OCI-LY1 (cell line): ENCODE data around the gene EEF2K.
A peak's percentile ranks its signal among the peaks of the same experiment; 100 is the strongest.

ENCODE experiments used
- H2AFZ ChIP-seq: fragments of 200-600 bp; sonication (generic), shearing (Covaris generic); 2 replicates; pipeline ENCODE4 v1.6.0; 2014; ENCODE audit warnings: antibody characterized with exemption, mild to moderate bottlenecking, low read length
- H3F3A ChIP-seq: fragments of 200-600 bp; sonication (generic), shearing (Covaris generic); 2 replicates; pipeline ENCODE4 v1.6.0; 2014; ENCODE audit warnings: mild to moderate bottlenecking, antibody characterized with exemption, low read length, moderate library complexity; ENCODE audit not compliant: insufficient read depth
- H3K27ac ChIP-seq: fragments of 200-600 bp; sonication (generic); 2 replicates; pipeline ENCODE4 v1.5.1; 2014; ENCODE audit warnings: low read length, mixed run types, mild to moderate bottlenecking, low read depth; ENCODE audit not compliant: poor library complexity, severe bottlenecking
- H3K27me3 ChIP-seq: fragments of 200-600 bp; sonication (generic); 2 replicates; pipeline ENCODE4 v1.6.0; 2014; ENCODE audit warnings: antibody characterized with exemption, mild to moderate bottlenecking, low read length, moderate library complexity; ENCODE audit not compliant: insufficient read depth
- H3K36me3 ChIP-seq: fragments of 200-600 bp; sonication (generic); 2 replicates; pipeline ENCODE4 v1.6.1; 2014; ENCODE audit warnings: mild to moderate bottlenecking, antibody characterized with exemption, low read length, moderate library complexity, mixed read lengths; ENCODE audit not compliant: insufficient read depth
- H3K4me1 ChIP-seq: fragments of 200-600 bp; sonication (generic); 2 replicates; pipeline ENCODE4 v1.5.1; 2014; ENCODE audit warnings: mild to moderate bottlenecking, low read length, moderate library complexity; ENCODE audit not compliant: insufficient read depth, severe bottlenecking
- H3K4me2 ChIP-seq: fragments of 200-600 bp; sonication (generic), shearing (Covaris generic); 2 replicates; pipeline ENCODE4 v1.6.1; 2014; ENCODE audit warnings: low read length
- H3K4me3 ChIP-seq: fragments of 200-600 bp; sonication (generic); 2 replicates; pipeline ENCODE4 v1.5.1; 2014; ENCODE audit warnings: low read length, low read depth, mild to moderate bottlenecking, mixed read lengths; ENCODE audit not compliant: poor library complexity, severe bottlenecking
- H3K79me2 ChIP-seq: fragments of 200-600 bp; shearing (Covaris generic); 2 replicates; pipeline ENCODE4 v1.6.1; 2016; ENCODE audit warnings: mixed run types, low read length, mixed read lengths; ENCODE audit not compliant: insufficient read depth
- H3K9ac ChIP-seq: fragments of 200-600 bp; sonication (generic), shearing (Covaris generic); 2 replicates; pipeline ENCODE4 v1.6.1; 2014; ENCODE audit warnings: mild to moderate bottlenecking, low read length, mixed read lengths
- H3K9me2 ChIP-seq: fragments of 200-600 bp; sonication (generic), shearing (Covaris generic); 2 replicates; pipeline ENCODE4 v1.6.1; 2014; ENCODE audit warnings: low read depth, mild to moderate bottlenecking, low read length, mixed read lengths
- H3K9me3 ChIP-seq: fragments of 200-600 bp; shearing (Covaris generic); 2 replicates; pipeline ENCODE4 v1.6.1; 2014; ENCODE audit warnings: low read length, mixed read lengths
- H4K20me1 ChIP-seq: fragments of 200-600 bp; sonication (generic), shearing (Covaris generic); 2 replicates; pipeline ENCODE4 v1.6.0; 2016; ENCODE audit warnings: mild to moderate bottlenecking, low read length; ENCODE audit not compliant: insufficient read depth
- EZH2 ChIP-seq: fragments of 200-600 bp; sonication (generic), shearing (Covaris generic); IDR thresholded peaks from 2 replicates; pipeline ENCODE4 v1.8.0; 2017; ENCODE audit warnings: borderline replicate concordance, mixed run types, mild to moderate bottlenecking, antibody characterized with exemption, low read length, moderate library complexity, mixed read lengths
- TF ChIP-seq, protein P1 (sequence below): fragments of 200-600 bp; sonication (generic), shearing (Covaris generic); IDR thresholded peaks from 2 replicates; pipeline ENCODE4 v1.5.1; 2017; ENCODE audit warnings: mild to moderate bottlenecking, antibody characterized with exemption, low read length, moderate library complexity, mixed read lengths

EEF2K gene

DNA sequence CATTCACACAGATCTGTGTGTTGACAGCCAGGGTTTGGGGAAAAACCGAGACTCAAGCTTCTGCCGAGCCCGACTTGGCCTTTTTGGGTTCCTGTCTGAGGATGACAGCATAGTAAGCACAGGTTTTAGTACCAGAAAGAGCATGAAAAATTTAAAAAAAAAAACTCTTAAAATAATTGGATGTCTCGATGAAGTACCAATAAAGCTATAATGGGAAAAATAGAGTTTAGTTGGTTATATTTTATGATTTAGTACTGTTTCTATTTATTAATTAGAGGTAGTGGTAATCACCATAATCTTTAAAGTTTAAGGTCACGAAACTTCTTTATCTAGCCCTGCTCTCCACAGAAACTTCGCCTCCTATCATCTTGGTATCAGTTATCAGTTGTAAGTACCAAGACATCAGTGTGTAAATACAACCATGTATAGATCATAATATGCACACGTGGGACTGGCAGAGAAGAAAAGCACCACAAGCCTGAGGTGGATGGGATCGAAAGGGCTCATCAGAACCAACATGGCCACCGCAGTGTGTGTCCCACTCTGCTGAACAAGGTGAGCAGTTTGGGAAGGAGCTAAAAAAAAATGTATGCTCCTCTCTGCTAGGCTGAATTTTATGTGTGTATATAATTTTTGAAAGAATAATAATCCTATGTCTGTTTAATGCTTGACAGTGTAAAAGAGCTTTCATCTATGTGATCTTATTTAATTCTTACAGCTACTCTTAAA, 14.4 kb upstream of the EEF2K start:
- no peaks in the 10 kb centered on the region for H3K36me3 ChIP-seq
- no peaks in the 10 kb centered on the region for H3K9me3 ChIP-seq
- H3K4me1 ChIP-seq, result peaks cover 46% of the 10 kb centered on the region
- H2AFZ ChIP-seq, result no peak overlapping the region
- H3F3A ChIP-seq, result no peaks in the 10 kb centered on the region
- H3K4me2 ChIP-seq, result peak overlapping the region; percentile 81
- peak overlapping the region; percentile 59 for H3K4me3 ChIP-seq
- TF ChIP-seq, protein P1, sequence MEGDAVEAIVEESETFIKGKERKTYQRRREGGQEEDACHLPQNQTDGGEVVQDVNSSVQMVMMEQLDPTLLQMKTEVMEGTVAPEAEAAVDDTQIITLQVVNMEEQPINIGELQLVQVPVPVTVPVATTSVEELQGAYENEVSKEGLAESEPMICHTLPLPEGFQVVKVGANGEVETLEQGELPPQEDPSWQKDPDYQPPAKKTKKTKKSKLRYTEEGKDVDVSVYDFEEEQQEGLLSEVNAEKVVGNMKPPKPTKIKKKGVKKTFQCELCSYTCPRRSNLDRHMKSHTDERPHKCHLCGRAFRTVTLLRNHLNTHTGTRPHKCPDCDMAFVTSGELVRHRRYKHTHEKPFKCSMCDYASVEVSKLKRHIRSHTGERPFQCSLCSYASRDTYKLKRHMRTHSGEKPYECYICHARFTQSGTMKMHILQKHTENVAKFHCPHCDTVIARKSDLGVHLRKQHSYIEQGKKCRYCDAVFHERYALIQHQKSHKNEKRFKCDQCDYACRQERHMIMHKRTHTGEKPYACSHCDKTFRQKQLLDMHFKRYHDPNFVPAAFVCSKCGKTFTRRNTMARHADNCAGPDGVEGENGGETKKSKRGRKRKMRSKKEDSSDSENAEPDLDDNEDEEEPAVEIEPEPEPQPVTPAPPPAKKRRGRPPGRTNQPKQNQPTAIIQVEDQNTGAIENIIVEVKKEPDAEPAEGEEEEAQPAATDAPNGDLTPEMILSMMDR, result no peak
- TF ChIP-seq EZH2, result no peak
- no peaks in the 10 kb centered on the region for H3K9me2 ChIP-seq
- H3K27ac ChIP-seq, result peak overlapping the region; percentile 91
- H3K79me2 ChIP-seq, result no peaks in the 10 kb centered on the region
- peak overlapping the region; percentile 77 for H3K9ac ChIP-seq
- H4K20me1 ChIP-seq, result no peaks in the 10 kb centered on the region
- no peaks in the 10 kb centered on the region for H3K27me3 ChIP-seq

DNA sequence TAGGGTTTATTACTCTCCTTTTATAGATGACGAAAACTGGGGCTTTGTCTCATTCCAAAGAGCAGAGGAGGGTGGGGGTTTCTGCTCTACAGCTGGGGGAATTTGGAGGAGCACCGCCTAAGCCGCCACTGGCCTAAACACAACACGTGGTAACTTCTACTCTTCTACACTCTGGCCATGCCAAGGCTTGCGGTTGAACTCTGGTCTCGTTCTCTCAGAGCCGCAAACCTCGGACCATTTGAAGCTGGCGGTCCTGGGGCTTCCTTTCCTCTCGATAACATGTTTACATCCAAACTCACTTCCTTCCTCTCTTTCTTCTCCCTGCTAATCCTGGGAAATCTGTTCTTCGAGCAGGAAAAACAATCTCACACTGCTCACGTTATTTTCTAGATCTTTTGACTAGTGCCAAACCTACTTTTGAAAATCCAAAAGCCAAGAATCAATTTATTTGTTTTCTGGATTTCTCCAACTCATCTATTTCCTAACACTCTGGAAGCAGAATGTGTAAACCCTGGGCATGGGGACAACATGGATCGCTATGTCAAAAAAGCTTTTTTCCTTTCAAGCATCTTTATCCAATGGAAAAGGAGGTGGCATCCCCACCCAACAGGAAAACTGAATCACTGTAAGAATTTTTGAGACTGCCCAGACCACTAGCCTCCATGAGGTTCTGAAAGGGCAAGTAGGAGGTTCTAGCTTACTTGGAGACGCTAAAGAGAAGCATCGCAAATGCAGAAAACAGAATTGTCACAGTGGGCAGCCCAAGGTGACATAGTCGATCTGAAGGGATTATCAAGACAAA, 13.6 kb upstream of the EEF2K start:
- H3K9me3 ChIP-seq, result no peaks in the 10 kb centered on the region
- no peaks in the 10 kb centered on the region for H3F3A ChIP-seq
- H3K27ac ChIP-seq, result peak overlapping the region; percentile 91
- H4K20me1 ChIP-seq, result no peaks in the 10 kb centered on the region
- no peaks in the 10 kb centered on the region for H3K36me3 ChIP-seq
- peak overlapping the region; percentile 81 for H3K4me2 ChIP-seq
- H3K4me1 ChIP-seq, result peaks cover 46% of the 10 kb centered on the region
- no peaks in the 10 kb centered on the region for H3K79me2 ChIP-seq
- TF ChIP-seq EZH2, result no peak
- H3K9me2 ChIP-seq, result no peaks in the 10 kb centered on the region
- no peak overlapping the region for H2AFZ ChIP-seq
- peak overlapping the region; percentile 77 for H3K9ac ChIP-seq
- H3K27me3 ChIP-seq, result no peaks in the 10 kb centered on the region
- peak overlapping the region; percentile 59 for H3K4me3 ChIP-seq

DNA sequence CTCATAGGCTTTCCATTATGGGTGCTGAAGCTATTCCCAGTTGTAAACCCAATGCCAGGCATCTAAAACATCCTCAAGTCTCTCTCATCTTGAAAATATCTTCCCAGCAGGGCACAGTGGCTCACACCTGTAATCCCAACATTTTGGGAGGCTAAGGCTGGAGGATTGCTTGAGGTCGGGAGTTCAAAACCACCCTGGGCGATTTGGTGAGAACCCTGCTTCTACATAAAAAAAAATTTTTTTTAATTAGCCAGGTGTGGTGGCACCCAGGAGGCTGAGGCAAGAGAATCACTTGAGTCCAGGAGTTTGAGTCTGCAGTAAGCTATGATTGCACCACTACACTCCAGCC, 13.0 kb upstream of the EEF2K start:
- peak overlapping the region; percentile 91 for H3K27ac ChIP-seq
- H3K9ac ChIP-seq, result no peak overlapping the region
- H3F3A ChIP-seq, result no peaks in the 10 kb centered on the region; the same call in 1 of the 2 replicates
- H3K9me3 ChIP-seq, result no peaks in the 10 kb centered on the region
- H4K20me1 ChIP-seq, result no peaks in the 10 kb centered on the region
- no peak overlapping the region for H2AFZ ChIP-seq
- no peaks in the 10 kb centered on the region for H3K9me2 ChIP-seq
- H3K79me2 ChIP-seq, result no peaks in the 10 kb centered on the region
- TF ChIP-seq, protein P1, result no peak
- no peak for TF ChIP-seq EZH2
- H3K4me3 ChIP-seq, result no peak overlapping the region
- H3K4me1 ChIP-seq, result peaks cover 46% of the 10 kb centered on the region
- no peak overlapping the region for H3K4me2 ChIP-seq
- no peaks in the 10 kb centered on the region for H3K27me3 ChIP-seq
- H3K36me3 ChIP-seq, result no peaks in the 10 kb centered on the region
